HepG2 (cell line): ENCODE data around the gene ZNF780B. TPM values are rescaled to one million over a fixed set of nuclear protein-coding genes. Genes with fewer than 3 reads are reported as not detected.

Source experiments
- ATAC-seq: fragments of 200-7000 bp; cut with Tn5 transposase; 3 replicates; pipeline ENCODE4 v1.9.1; 2020; ENCODE audit warnings: mild to moderate bottlenecking, moderate library complexity
- BruUV-seq: library from RNA; stranded (reverse); fragments of 400-500 nt; replicated peaks from 2 replicates; lab custom pipeline; 2021; lab: Mats Ljungman, UMichigan
- CTCF ChIA-PET: fragments of 300-600 bp; formaldehyde crosslinking; extraction: SDS; loops from one replicate; lab custom pipeline; 2021; ENCODE audit warnings: low total read pairs, inconsistent platforms, low intra/inter-chr PET ratio; lab: Yijun Ruan, JAX
- POLR2A ChIA-PET: fragments of 350-600 bp; sonication (Branson Sonifier 250); formaldehyde crosslinking; loops from one replicate; lab custom pipeline; 2020; ENCODE audit warnings: antibody characterized with exemption, inconsistent platforms; lab: Yijun Ruan, JAX
- DNase-seq: peaks from one replicate; pipeline ENCODE4 v3.0.0-alpha.2; 2015; ENCODE audit warnings: low spot score
- FAIRE-seq: peaks from 3 replicates; lab custom pipeline; 2011; peaks lifted over from hg19 to GRCh38; lab: Jason Lieb, UNC
- H2AFZ ChIP-seq: one replicate; pipeline ENCODE4 v1.6.1; 2011; ENCODE audit warnings: low read length, inconsistent platforms
- H3K27ac ChIP-seq: fragments of 300-600 bp; 3 replicates; pipeline ENCODE4 v1.8.0; 2011; ENCODE audit warnings: mixed run types, mild to moderate bottlenecking, mixed read lengths, low read length, inconsistent platforms; ENCODE audit not compliant: insufficient read depth; ENCODE audit errors: extremely low read length
- H3K27me3 ChIP-seq, 2 experiments: fragments of 200-600 bp in 1 of 2; 2 replicates in 1 of 2; 3 replicates in 1 of 2; pipeline versions ENCODE4 v1.6.0 to v1.8.0; 2011; ENCODE audit warnings: low read length in 2 of 2, mild to moderate bottlenecking in 2 of 2, moderate library complexity in 2 of 2, inconsistent platforms in 1 of 2; ENCODE audit not compliant: insufficient read depth in 2 of 2, control insufficient read depth in 1 of 2
- H3K36me3 ChIP-seq, 2 experiments: fragments of 200-600 bp in 1 of 2; replicated peaks in 1 of 2; 2 replicates in 1 of 2; 3 replicates in 1 of 2; pipeline versions ENCODE4 v1.5.1 to v1.8.0; 2011; ENCODE audit warnings: low read length in 2 of 2, inconsistent platforms in 1 of 2; ENCODE audit not compliant: insufficient read depth in 2 of 2, control insufficient read depth in 1 of 2
- H3K4me1 ChIP-seq: 2 replicates; pipeline ENCODE4 v1.5.1; 2012; ENCODE audit warnings: low read length, inconsistent platforms; ENCODE audit not compliant: insufficient read depth
- H3K4me2 ChIP-seq: 2 replicates; pipeline ENCODE4 v1.6.0; 2011; ENCODE audit warnings: low read depth, low read length, inconsistent platforms
- H3K4me3 ChIP-seq, 3 experiments: fragments of 200-600 bp in 1 of 3; sonication (generic), shearing (Covaris generic) in 1 of 3; replicated peaks in 1 of 3; 2 replicates each; pipeline ENCODE4 v1.5.1; 2011 to 2016; ENCODE audit warnings: low read length in 3 of 3, inconsistent platforms in 2 of 3, low read depth in 2 of 3, mild to moderate bottlenecking in 2 of 3, control low read depth in 1 of 3, mixed read lengths in 1 of 3; ENCODE audit not compliant: insufficient read depth in 1 of 3
- H3K79me2 ChIP-seq: one replicate; pipeline ENCODE4 v1.6.1; 2011; ENCODE audit warnings: low read length, inconsistent platforms; ENCODE audit not compliant: insufficient read depth
- H3K9ac ChIP-seq: 2 replicates; pipeline ENCODE4 v1.6.0; 2011; ENCODE audit warnings: mild to moderate bottlenecking, low read depth, low read length, inconsistent platforms; ENCODE audit not compliant: insufficient read depth
- H3K9me3 ChIP-seq: 2 replicates; pipeline ENCODE4 v1.5.1; 2012; ENCODE audit warnings: mild to moderate bottlenecking, low read length
- H4K20me1 ChIP-seq: 2 replicates; pipeline ENCODE4 v1.6.0; 2011; ENCODE audit warnings: inconsistent platforms, mild to moderate bottlenecking, low read length, moderate library complexity; ENCODE audit not compliant: insufficient read depth
- PPARG ChIP-seq: conservative IDR thresholded peaks from 2 replicates; pipeline ENCODE4 v1.6.1; 2016; ENCODE audit warnings: missing biosample characterization, missing genetic modification reagents
- SP5 ChIP-seq: IDR thresholded peaks from 2 replicates; pipeline ENCODE4 v1.6.1; 2016; ENCODE audit warnings: low read depth, borderline replicate concordance
- TCF7L2 ChIP-seq: IDR thresholded peaks from 2 replicates; pipeline ENCODE4 v1.6.1; 2011; ENCODE audit warnings: mild to moderate bottlenecking, low read depth, low read length, moderate library complexity
- YEATS4 ChIP-seq: sonication (generic); formaldehyde crosslinking; IDR thresholded peaks from 2 replicates; pipeline ENCODE4 v1.4.0; 2020; ENCODE audit warnings: missing genetic modification reagents, borderline replicate concordance
- ZNF354B ChIP-seq: sonication (generic); formaldehyde crosslinking; IDR thresholded peaks from 2 replicates; pipeline ENCODE4 v1.8.0; 2022; ENCODE audit warnings: mild to moderate bottlenecking, missing genetic modification reagents
- ZNF879 ChIP-seq: sonication (generic); formaldehyde crosslinking; IDR thresholded peaks from 2 replicates; pipeline ENCODE4 v1.8.1; 2023; ENCODE audit warnings: missing genetic modification reagents
- WGBS: methylation state at CpG from one replicate; pipeline ENCODE4 v1.1.6; 2017; ENCODE audit warnings: low lambda C conversion rate; 5-methylcytosine and 5-hydroxymethylcytosine counted together
- in situ Hi-C: cut with HindIII; loops from 2 replicates; pipeline ENCODE4 v1.10.0; 2017; ENCODE audit warnings: low pct_unique_long_range_greater_than_20kb; ENCODE audit not compliant: extremely low pct_ligation_motif_present
- intact Hi-C: fragments of 100-400 bp; cut with micrococcal nuclease; formaldehyde crosslinking; loops from one replicate; pipeline ENCODE4 v1.10.0; 2022; ENCODE audit not compliant: unreplicated experiment
- polyA plus RNA-seq, 8 experiments: library from polyadenylated mRNA; depleted of rRNA in 3 of 8; stranded (reverse) in 7 of 8; unstranded in 1 of 8; fragments of >200 nt; fragmentation: Illumina TruSeq in 4 of 8; extraction: Trizol in 4 of 8; gene quantifications; 2 replicates each; pipeline versions ENCODE4 v1.2.1 to v1.2.3, GENCODE V29; 2011 to 2016; ENCODE audit warnings: low read depth in 4 of 8, missing spikeins in 1 of 8, mixed read lengths in 1 of 8; ENCODE audit not compliant: insufficient read depth in 1 of 8
- total RNA-seq, 5 experiments: library from RNA; depleted of rRNA; stranded (reverse); fragments of >200 nt; fragmentation: Illumina TruSeq; extraction: Trizol; gene quantifications; 2 replicates each; pipeline ENCODE4 v1.2.3, GENCODE V29; 2016; ENCODE audit warnings: low read depth in 1 of 5
- TF ChIP-seq, protein P1 (sequence below): sonication (generic); formaldehyde crosslinking; IDR thresholded peaks from 2 replicates; pipeline ENCODE4 v1.5.1; 2020; ENCODE audit warnings: mild to moderate bottlenecking, missing genetic modification reagents

Gene ZNF780B
- total and polyA plus RNA-seq, 2 of the 13 experiments (the other 11 are each of a cell fraction or from before 2014, with no cell fraction given) = 6.6 to 21.9 TPM

DNA sequence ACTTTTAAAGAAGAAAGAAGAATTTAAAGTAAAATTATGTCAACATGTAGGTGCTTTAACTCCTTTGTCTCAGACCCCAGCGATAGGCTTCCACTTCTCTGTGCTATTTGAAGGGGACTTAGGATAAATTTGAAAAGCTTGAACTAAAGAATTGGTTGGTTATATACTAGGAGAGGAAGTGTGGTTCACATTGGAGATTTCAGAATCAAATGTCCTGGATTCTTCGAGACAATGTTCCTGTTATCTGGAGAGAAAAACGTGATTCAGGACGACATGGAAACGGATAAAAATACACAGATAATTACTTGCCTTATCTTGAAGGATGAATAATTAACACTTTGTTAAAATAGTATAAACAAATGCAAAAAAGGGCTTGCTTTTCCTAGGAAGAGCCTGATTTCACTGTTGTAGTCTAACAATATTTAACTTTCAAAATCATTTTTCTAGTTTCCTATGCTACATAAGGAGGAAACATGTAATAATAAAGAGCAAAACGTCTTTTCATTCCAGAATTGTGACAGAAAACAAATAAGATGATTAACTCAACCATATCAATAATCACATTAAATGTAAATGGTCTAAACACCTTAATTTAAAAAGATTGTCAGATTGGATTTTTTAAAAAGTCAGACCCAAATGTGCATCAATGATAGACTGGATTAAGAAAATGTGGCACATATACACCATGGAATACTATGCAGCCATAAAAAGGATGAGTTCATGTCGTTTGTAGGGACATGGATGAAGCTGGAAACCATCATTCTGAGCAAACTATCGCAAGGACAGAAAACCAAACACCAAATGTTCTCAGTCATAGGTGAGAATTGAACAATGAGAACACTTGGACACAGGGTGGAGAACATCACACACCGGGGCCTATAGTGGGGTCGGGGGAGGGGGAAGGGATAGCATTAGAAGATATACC, 35.4 kb upstream of the ZNF780B start:
- in situ Hi-C loops (no loop called here), intact Hi-C loops (loop anchor here (5.0 kb wide), 1 partner anchor 34 kb away; the partner anchor contains the start of gene ZNF780B)
- H3K4me3 ChIP-seq = peak overlapping the region; percentile 70 to 90 (median 82)
- ChIA-PET CTCF (no interaction called here), POLR2A (interaction anchor here (0.7 to 2.1 kb wide), 9 partner anchors 19 to 121 kb away, joined by 3 to 15 read pairs (median 5); partner anchors contain the start of genes PSMC4, ZNF546 and ZNF780B)
- H2AFZ ChIP-seq = peak overlapping the region; percentile 74
- H3K36me3 ChIP-seq = no peaks in the 10 kb centered on the region
- FAIRE-seq (peak; percentile 18), ATAC-seq (no peak), DNase-seq (no peak)
- TSS peak; percentile 96 for BruUV-seq
- H4K20me1 ChIP-seq = no peaks in the 10 kb centered on the region; the same call in 1 of the 2 replicates
- H3K27me3 ChIP-seq = no peaks in the 10 kb centered on the region; a peak in 1 of 5 replicates
- H3K79me2 ChIP-seq = peaks cover 38% of the 10 kb centered on the region
- H3K27ac ChIP-seq = peak overlapping the region; percentile 90
- 0 out of 2 replicates have a peak, but pooled peaks have one; percentile 2 for TF ChIP-seq PPARG (CRISPR knock-in tag)
- no peak for TF ChIP-seq ZNF354B (CRISPR knock-in tag)
- peaks cover 32% of the 10 kb centered on the region for H3K4me1 ChIP-seq
- peak overlapping the region; percentile 89 for H3K9ac ChIP-seq
- no peaks in the 10 kb centered on the region for H3K9me3 ChIP-seq
- WGBS = 36% methylated on average over 10 of the region's 10 CpGs
- peak overlapping the region; percentile 74 for H3K4me2 ChIP-seq

DNA sequence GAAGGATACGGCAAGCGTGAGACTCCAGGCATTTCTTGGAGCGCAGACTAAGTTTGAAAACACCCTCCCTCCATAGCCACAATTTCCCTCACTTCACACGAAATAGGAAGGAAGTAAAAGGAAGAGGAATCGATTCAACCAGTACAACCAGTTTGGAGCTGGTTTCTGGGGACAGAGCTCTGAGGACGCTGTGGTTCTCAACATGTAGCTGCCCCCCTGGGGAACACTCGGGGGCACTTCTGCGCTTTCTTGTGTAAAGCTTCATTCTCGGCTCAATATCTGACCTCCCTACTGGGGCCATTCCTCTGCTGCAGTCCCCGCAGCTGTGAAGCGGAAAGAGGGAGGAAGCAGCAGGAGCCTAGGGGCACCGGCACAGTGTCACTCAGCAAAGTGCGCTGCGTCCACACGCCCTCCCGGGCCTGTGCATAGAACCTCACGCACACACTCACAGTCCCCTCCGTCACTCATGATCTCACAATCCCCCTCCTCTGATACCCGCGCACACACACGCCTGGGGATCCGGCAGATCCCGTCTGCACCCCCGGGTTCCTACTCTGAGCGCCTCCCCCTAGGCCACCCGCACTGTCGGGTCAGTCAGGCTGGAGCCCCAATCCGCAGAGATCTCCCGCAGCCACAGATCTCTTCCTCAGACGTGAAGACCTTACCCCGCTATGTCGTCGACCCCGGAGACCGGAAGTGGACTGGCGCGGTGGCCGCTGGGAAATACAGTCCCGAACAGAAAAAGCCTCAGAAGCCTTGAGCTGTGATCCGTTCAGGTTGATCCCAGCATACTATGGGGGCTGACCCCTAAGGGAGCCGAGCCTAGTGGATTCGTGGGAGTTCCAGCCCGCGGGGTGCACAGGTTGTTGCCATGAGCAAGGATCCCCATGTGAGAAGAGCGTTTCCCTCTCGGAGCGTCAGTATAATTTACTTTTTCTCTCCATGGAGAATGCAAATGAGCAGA, 34.5 kb upstream of the ZNF780B start, which contains the start of gene ZNF780A:
TSS of gene ZNF780A (minus strand) at position 703 of the 964 bp plus-strand sequence. CDS start 6,190 bp downstream, outside the sequence.
- peak; percentile 98 for FAIRE-seq
- H3K27me3 ChIP-seq = no peaks in the 10 kb centered on the region; a peak in 1 of 5 replicates
- peak within 1 kb of the TSS; percentile 90 for H3K27ac ChIP-seq
- intact Hi-C loops (loop anchor here (5.0 kb wide), 1 partner anchor 33 kb away; the partner anchor contains the start of gene ZNF780B), in situ Hi-C loops (no loop called here)
- ChIA-PET CTCF (no interaction called here), POLR2A (interaction anchor here (0.7 to 2.1 kb wide), 11 partner anchors 19 to 120 kb away, joined by 3 to 15 read pairs (median 4); partner anchors contain the start of genes PSMC4, ZNF546 and ZNF780B)
- peak; percentile 82 for DNase-seq
- no peaks in the 10 kb centered on the region for H3K36me3 ChIP-seq
- H2AFZ ChIP-seq = peak within 1 kb of the TSS; percentile 74
- BruUV-seq = TSS peak; percentile 73
- peak within 1 kb of the TSS; percentile 89 for H3K9ac ChIP-seq
- 2% methylated on average over 43 of the region's 47 CpGs for WGBS
- peak; percentile 95 for ATAC-seq
- peak within 1 kb of the TSS; percentile 74 for H3K4me2 ChIP-seq
- H3K9me3 ChIP-seq = no peaks in the 10 kb centered on the region
- peaks cover 38% of the 10 kb centered on the region for H3K4me1 ChIP-seq
- H3K79me2 ChIP-seq = peaks cover 44% of the 10 kb centered on the region
- no peaks in the 10 kb centered on the region; the same call in 1 of the 2 replicates for H4K20me1 ChIP-seq
- H3K4me3 ChIP-seq = peak within 1 kb of the TSS; percentile 70 to 90 (median 82)
- TF ChIP-seq, protein P1, sequence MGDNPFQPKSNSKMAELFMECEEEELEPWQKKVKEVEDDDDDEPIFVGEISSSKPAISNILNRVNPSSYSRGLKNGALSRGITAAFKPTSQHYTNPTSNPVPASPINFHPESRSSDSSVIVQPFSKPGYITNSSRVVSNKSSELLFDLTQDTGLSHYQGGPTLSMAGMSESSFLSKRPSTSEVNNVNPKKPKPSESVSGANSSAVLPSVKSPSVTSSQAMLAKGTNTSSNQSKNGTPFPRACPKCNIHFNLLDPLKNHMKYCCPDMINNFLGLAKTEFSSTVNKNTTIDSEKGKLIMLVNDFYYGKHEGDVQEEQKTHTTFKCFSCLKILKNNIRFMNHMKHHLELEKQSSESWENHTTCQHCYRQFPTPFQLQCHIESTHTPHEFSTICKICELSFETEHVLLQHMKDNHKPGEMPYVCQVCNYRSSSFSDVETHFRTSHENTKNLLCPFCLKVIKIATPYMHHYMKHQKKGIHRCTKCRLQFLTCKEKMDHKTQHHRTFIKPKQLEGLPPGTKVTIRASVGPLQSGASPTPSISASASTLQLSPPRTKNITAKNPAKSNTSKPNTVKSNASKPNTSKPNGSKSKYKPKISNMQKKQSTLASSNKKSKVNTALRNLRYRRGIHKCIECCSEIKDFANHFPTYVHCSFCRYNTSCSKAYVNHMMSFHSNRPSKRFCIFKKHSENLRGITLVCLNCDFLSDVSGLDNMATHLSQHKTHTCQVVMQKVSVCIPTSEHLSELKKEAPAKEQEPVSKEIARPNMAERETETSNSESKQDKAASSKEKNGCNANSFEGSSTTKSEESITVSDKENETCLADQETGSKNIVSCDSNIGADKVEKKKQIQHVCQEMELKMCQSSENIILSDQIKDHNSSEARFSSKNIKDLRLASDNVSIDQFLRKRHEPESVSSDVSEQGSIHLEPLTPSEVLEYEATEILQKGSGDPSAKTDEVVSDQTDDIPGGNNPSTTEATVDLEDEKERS (CRISPR knock-in tag) = no peak
- TF ChIP-seq TCF7L2 (no peak), YEATS4 (CRISPR knock-in tag) (peak; percentile 63; the same call in 1 of the 2 replicates), ZNF879 (no peak), SP5 (no peak)
